Adrenal gland (tissue), 5 donors: ENCODE measurements around the gene LIMK1.

Source experiments
- CTCF ChIP-seq, 6 experiments: fragments of 450-650 bp in 4 of 6; fragments of 200-600 bp in 2 of 6; sonication (generic) in 1 of 6; IDR thresholded peaks; 1 replicate in 5 of 6; 2 replicates in 1 of 6; pipeline versions ENCODE4 v1.5.1 to v1.8.0; 2016 to 2021; ENCODE audit warnings: antibody characterized with exemption in 6 of 6, mild to moderate bottlenecking in 2 of 6, moderate library complexity in 1 of 6
- POLR2A ChIP-seq, 2 donors: fragments of 450-650 bp; IDR thresholded peaks; one replicate each; pipeline ENCODE4 v1.6.1; 2017; ENCODE audit warnings: antibody characterized with exemption in 2 of 2, mild to moderate bottlenecking in 2 of 2, moderate library complexity in 1 of 2
- donor health status: DM: no; HTN: no; CAD: no.

- TF ChIP-seq CTCF (IDR thresholded peaks at IDR 0.05) (no peak), POLR2A (IDR thresholded peaks at IDR 0.05) (no peak)
Observed at GRCh38 chr7:74138945-74139843, 55.6 kb downstream of the LIMK1 start.
